ENCODE results near the gene TJAP1.

DNA sequence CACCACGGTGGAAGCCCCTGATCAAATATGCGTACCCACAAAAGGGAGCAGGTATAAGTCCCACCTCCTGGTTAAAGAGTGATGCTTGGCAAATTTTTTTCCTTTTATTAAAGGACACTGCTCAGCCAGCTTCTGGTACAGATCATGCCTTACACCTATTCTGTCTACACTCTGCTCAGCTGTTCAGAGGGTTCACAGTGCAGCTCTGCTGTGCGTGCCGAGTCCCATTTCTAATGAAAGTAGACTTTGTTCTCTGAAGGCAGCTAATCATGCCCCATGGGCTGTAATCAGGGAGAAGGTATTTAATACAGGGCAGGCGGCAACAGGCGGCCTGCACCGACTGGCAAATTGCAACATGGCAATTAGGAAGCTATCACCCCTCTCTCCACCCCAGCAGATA is 16.5 kb downstream of the TJAP1 start:
- TF ChIP-seq, protein P1, sequence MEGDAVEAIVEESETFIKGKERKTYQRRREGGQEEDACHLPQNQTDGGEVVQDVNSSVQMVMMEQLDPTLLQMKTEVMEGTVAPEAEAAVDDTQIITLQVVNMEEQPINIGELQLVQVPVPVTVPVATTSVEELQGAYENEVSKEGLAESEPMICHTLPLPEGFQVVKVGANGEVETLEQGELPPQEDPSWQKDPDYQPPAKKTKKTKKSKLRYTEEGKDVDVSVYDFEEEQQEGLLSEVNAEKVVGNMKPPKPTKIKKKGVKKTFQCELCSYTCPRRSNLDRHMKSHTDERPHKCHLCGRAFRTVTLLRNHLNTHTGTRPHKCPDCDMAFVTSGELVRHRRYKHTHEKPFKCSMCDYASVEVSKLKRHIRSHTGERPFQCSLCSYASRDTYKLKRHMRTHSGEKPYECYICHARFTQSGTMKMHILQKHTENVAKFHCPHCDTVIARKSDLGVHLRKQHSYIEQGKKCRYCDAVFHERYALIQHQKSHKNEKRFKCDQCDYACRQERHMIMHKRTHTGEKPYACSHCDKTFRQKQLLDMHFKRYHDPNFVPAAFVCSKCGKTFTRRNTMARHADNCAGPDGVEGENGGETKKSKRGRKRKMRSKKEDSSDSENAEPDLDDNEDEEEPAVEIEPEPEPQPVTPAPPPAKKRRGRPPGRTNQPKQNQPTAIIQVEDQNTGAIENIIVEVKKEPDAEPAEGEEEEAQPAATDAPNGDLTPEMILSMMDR (IDR thresholded peaks at IDR 0.05; ENCODE audit: insufficient read depth, low read length, poor library complexity, severe bottlenecking), result no peak
- no peak for TF ChIP-seq EZH2phosphoT487 (conservative IDR thresholded peaks at IDR 0.05; ENCODE audit: low read length)
